NCI-H2171 (cell line): ENCODE data around the gene CACNB2.
"Not testable (repeated sequence)": the region's sequence is repeated elsewhere in the genome, so short reads cannot be mapped to it uniquely, and the experiment has no call there.

Experiments used
- DNase-seq: peaks from one replicate; lab custom pipeline; 2025; lab: John Stamatoyannopoulos, UW

The CACNB2 gene

DNA sequence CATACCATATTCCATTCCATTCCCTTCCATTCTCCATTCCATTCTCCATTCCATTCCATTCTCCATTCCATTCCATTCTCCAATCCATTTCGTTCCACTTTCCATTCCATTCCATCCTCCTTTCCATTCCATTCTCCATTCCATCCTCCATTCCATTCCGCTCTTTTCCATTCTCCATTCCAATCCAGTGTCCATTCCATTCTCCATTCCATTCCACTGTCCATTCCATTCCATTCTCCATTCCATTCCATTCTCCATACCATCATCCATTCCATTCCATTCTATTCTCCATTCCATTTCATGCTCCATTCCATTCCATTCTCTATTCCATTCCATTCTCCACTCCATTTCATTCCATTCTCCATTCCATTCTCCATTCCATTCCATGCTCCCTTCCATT is 430.2 kb downstream of the CACNB2 start:
- DNase-seq: not testable (repeated sequence)

DNA sequence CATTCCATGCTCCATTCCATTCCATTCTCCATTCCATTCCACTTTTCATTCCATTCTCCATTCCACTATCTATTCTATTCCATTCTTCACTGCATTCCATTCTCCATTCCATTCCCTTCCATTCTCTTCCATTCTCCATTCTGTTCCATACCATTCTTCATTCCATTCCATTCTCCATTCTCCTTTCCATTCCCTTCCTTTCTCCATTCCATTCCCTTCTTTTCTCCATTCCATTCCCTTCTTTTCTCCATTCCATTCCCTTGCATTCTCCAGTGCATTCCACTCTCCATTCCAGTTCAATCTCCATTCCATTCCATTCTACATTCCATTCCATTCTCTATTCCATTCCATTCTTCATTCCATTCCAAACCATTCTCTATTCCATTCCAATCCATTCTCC is 430.9 kb downstream of the CACNB2 start:
- no peak for DNase-seq

DNA sequence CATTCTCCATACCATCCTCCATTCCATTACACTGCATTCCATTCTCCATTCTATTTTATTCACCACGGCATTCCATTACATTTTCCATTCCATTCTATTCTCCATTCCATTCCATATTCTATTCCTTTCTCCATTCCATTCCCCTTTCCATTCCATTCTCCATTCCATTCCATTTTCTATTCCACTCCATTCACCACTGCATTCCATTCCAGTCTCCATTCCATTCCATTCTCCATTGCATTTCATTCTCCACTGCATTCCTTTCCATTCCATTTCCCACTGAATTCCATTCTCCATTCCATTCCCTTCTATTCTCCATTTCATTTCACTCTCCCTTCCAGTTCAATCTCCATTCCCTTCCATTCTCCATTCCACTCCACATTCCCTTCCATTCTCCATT is 431.6 kb downstream of the CACNB2 start:
- no peak for DNase-seq

- DNase-seq: no peak
Observed at GRCh38 chr10:18572959-18573561, 432.8 kb downstream of the CACNB2 start.

- DNase-seq: no peak
Observed at GRCh38 chr10:18576586-18576985, 436.4 kb downstream of the CACNB2 start.

DNA sequence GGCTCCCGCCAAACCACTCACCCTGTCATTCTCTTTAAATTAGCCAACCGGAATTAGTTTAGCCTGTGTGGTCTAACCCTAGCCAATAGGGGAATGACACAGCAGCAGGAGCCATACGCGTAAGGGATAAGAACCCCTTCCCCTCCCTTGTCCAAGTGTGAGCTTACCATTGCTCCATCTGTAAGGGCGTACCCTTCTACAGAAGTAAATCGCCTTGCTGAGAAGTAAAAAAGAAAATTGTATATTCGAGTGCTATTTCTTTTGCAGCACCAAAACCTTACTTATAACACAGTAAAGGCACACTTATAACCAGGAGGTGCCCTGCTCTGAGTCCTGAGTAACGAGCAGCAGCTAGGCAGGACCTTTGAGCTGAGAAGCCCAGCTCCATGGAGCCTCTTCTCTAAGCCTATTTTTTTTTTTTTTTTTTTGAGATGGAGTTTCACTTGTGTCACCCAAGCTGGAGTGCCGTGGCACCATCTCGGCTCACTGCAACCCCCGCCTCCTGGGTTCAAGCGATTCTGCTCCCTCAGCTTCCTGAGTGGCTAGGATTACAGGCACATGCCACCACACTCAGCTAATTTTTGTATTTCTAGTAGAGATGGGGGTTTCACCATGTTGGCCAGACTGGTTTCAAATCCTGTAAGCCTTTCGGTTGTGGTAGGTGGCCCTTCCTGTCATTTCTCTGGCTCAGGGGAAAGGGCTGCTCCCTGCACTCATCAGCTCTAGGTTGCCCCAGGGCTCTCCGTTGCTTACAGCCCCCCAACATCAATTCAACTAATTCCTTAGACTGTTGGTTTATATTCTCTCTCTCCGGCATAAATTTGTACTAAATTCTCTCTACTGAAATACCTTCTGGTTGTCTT is 437.8 kb downstream of the CACNB2 start:
- no peak for DNase-seq

- DNase-seq: no peak
Observed at GRCh38 chr10:18582803-18583202, 442.6 kb downstream of the CACNB2 start.

- no peak for DNase-seq
Observed at GRCh38 chr10:18583575-18584270, 443.5 kb downstream of the CACNB2 start.

GRCh38 chr10:18586637-18587036 is 446.4 kb downstream of the CACNB2 start:
- not testable (repeated sequence) for DNase-seq

DNA sequence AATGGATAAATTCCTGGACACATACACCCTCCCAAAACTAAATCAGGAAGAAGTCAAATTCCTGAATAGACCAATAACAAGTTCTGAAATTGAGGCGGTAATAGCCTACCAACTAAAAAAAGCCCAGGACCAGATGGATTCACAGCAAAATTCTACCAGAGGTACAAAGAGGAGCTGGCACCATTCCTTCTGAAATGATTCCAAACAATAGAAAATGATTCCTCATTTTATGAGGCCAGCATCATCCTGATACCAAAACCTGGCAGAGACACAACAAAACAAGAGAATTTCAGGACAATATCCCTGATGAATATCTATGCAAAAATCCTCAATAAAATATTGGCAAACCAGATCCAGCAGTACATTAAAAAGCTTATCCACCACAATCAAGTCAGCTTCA is 450.9 kb downstream of the CACNB2 start:
- DNase-seq: not testable (repeated sequence)
